HG02852 (cell line): ENCODE data around the gene SLC5A1.
"Not testable (repeated sequence)": the region's sequence is repeated elsewhere in the genome, so short reads cannot be mapped to it uniquely, and the experiment has no call there.

Experiments used
- ATAC-seq: cut with Tn5 transposase; IDR thresholded peaks from one replicate; pipeline ENCODE4 v1.9.1; 2021; ENCODE audit warnings: mild to moderate bottlenecking, moderate library complexity; ENCODE audit not compliant: unreplicated experiment

Gene SLC5A1

GRCh38 chr22:32142600-32142999, 99.5 kb downstream of the SLC5A1 start:
- ATAC-seq, result no peak

GRCh38 chr22:32144496-32145274, 101.6 kb downstream of the SLC5A1 start:
- no peak for ATAC-seq

- ATAC-seq, result not testable (repeated sequence)
These were observed 104.1 kb downstream of the SLC5A1 start for GRCh38 chr22:32147128-32147527.

GRCh38 chr22:32148372-32148771, 105.3 kb downstream of the SLC5A1 start:
- ATAC-seq, result not testable (repeated sequence)

- not testable (repeated sequence) for ATAC-seq
These were observed 107.6 kb downstream of the SLC5A1 start for GRCh38 chr22:32150647-32151046.

GRCh38 chr22:32151641-32152040, 108.6 kb downstream of the SLC5A1 start:
- not testable (repeated sequence) for ATAC-seq

- not testable (repeated sequence) for ATAC-seq
These were observed 111.7 kb downstream of the SLC5A1 start for GRCh38 chr22:32154727-32155126.

- ATAC-seq, result not testable (repeated sequence)
These were observed 114.6 kb downstream of the SLC5A1 start for GRCh38 chr22:32157632-32158031.

GRCh38 chr22:32158712-32159533, 115.9 kb downstream of the SLC5A1 start, which contains the start of gene C22orf42:
C22orf42 (minus strand) TSS chr22:32159303; CDS start chr22:32159215, 88 bp downstream.
- ATAC-seq, result no peak

- ATAC-seq, result not testable (repeated sequence)
These were observed 117.3 kb downstream of the SLC5A1 start for GRCh38 chr22:32160411-32160810.
